GM19324 (cell line): ENCODE results near the gene MAP6.
"Not testable (repeated sequence)": the region's sequence is repeated elsewhere in the genome, so short reads cannot be mapped to it uniquely, and the experiment has no call there.

ENCODE experiments used
- ATAC-seq: cut with Tn5 transposase; IDR thresholded peaks from one replicate; pipeline ENCODE4 v1.9.1; 2021; ENCODE audit warnings: mild to moderate bottlenecking, moderate library complexity; ENCODE audit not compliant: unreplicated experiment, low FRiP score

MAP6 gene

GRCh38 chr11:75596914-75597313, 71.9 kb downstream of the MAP6 start:
- no peak for ATAC-seq

- ATAC-seq: no peak
Observed at GRCh38 chr11:75595429-75595828, 73.4 kb downstream of the MAP6 start.

GRCh38 chr11:75594211-75594610, 74.6 kb downstream of the MAP6 start:
- ATAC-seq: no peak

- ATAC-seq: no peak
Observed at GRCh38 chr11:75593286-75593915, 75.4 kb downstream of the MAP6 start.

- no peak for ATAC-seq
Observed at GRCh38 chr11:75592715-75593114, 76.1 kb downstream of the MAP6 start.

GRCh38 chr11:75591966-75592365, 76.9 kb downstream of the MAP6 start:
- ATAC-seq: no peak

GRCh38 chr11:75591371-75591770, 77.5 kb downstream of the MAP6 start:
- no peak for ATAC-seq

GRCh38 chr11:75589933-75590332, 78.9 kb downstream of the MAP6 start:
- ATAC-seq: no peak

GRCh38 chr11:75589051-75589450, 79.8 kb downstream of the MAP6 start:
- no peak for ATAC-seq

- ATAC-seq: no peak
Observed at GRCh38 chr11:75588051-75588481, 80.8 kb downstream of the MAP6 start.

GRCh38 chr11:75586395-75586794, 82.4 kb downstream of the MAP6 start:
- no peak for ATAC-seq

- no peak for ATAC-seq
Observed at GRCh38 chr11:75585293-75585670, 83.6 kb downstream of the MAP6 start.

GRCh38 chr11:75584659-75585292, 84.1 kb downstream of the MAP6 start:
- not testable (repeated sequence) for ATAC-seq

- no peak for ATAC-seq
Observed at GRCh38 chr11:75583718-75584658, 84.8 kb downstream of the MAP6 start.

GRCh38 chr11:75582895-75583717, 85.7 kb downstream of the MAP6 start:
- ATAC-seq: no peak

GRCh38 chr11:75582506-75582894, 86.3 kb downstream of the MAP6 start:
- no peak for ATAC-seq

GRCh38 chr11:75579841-75580240, 89.0 kb downstream of the MAP6 start:
- no peak for ATAC-seq

- ATAC-seq: no peak
Observed at GRCh38 chr11:75578977-75579376, 89.9 kb downstream of the MAP6 start.

GRCh38 chr11:75577207-75577606, 91.6 kb downstream of the MAP6 start:
- no peak for ATAC-seq

GRCh38 chr11:75576499-75576918, 92.3 kb downstream of the MAP6 start:
- no peak for ATAC-seq
